Esophagus muscularis mucosa (tissue), 2 donors: ENCODE data around the gene FAM240A.

Experiments
- EP300 ChIP-seq: sonication (generic); formaldehyde crosslinking; IDR thresholded peaks from one replicate; pipeline ENCODE4 v1.6.1; 2017; ENCODE audit warnings: antibody characterized with exemption
- POLR2A ChIP-seq: fragments of 450-650 bp; IDR thresholded peaks from one replicate; pipeline ENCODE4 v1.6.1; 2017; ENCODE audit warnings: antibody characterized with exemption, moderate library complexity, mild to moderate bottlenecking, low read depth

GRCh38 chr3:46668116-46668515 lies 55.8 kb downstream of the FAM240A start:
- TF ChIP-seq POLR2A = no peak
- no peak for TF ChIP-seq EP300
